IPS-NIHi7 (cell line): Measurements from ENCODE around the gene NFKB2.

Source experiments
- DNase-seq: peaks from one replicate; pipeline ENCODE4 v3.0.0; 2012; ENCODE audit warnings: mixed read lengths; ENCODE audit errors: extremely low spot score

The NFKB2 gene

GRCh38 chr10:102394801-102395399, 605 bp upstream of the NFKB2 start:
- DNase-seq = no peak

GRCh38 chr10:102396317-102396650, 779 bp downstream of the NFKB2 start:
- DNase-seq = no peak

- DNase-seq = no peak
These were observed 1.2 kb downstream of the NFKB2 start for GRCh38 chr10:102396730-102397151.

- DNase-seq = no peak
These were observed 2.0 kb downstream of the NFKB2 start for GRCh38 chr10:102397222-102398171.

GRCh38 chr10:102398172-102399020, 2.9 kb downstream of the NFKB2 start:
- DNase-seq = no peak

GRCh38 chr10:102399217-102400021, 3.9 kb downstream of the NFKB2 start:
- peak; percentile 87 for DNase-seq

- DNase-seq = no peak
These were observed 4.6 kb downstream of the NFKB2 start for GRCh38 chr10:102400076-102400475.

- DNase-seq = no peak
These were observed 5.3 kb downstream of the NFKB2 start for GRCh38 chr10:102400598-102401341.

- no peak for DNase-seq
These were observed 5.8 kb downstream of the NFKB2 start for GRCh38 chr10:102401342-102401654.

- peak; percentile 29 for DNase-seq
These were observed 6.4 kb downstream of the NFKB2 start for GRCh38 chr10:102401735-102402511.

GRCh38 chr10:102402512-102402896, 7.0 kb downstream of the NFKB2 start:
- no peak for DNase-seq

- DNase-seq = no peak
These were observed 7.6 kb downstream of the NFKB2 start for GRCh38 chr10:102403115-102403514.

- DNase-seq = no peak
These were observed 9.0 kb downstream of the NFKB2 start for GRCh38 chr10:102404361-102405107.

- DNase-seq = no peak
These were observed 9.6 kb downstream of the NFKB2 start for GRCh38 chr10:102405108-102405571.

GRCh38 chr10:102405632-102406031, 10.1 kb downstream of the NFKB2 start:
- DNase-seq = no peak

GRCh38 chr10:102406815-102407214, 11.3 kb downstream of the NFKB2 start:
- DNase-seq = no peak

- DNase-seq = no peak
These were observed 12.1 kb downstream of the NFKB2 start for GRCh38 chr10:102407425-102408130.

- DNase-seq = no peak
These were observed 12.7 kb downstream of the NFKB2 start for GRCh38 chr10:102408131-102408727.
